HG02588 (cell line): Measurements from ENCODE around the gene HILPDA.
"Not testable (repeated sequence)": the region's sequence is repeated elsewhere in the genome, so short reads cannot be mapped to it uniquely, and the experiment has no call there.

Source experiments
- ATAC-seq: cut with Tn5 transposase; IDR thresholded peaks from one replicate; pipeline ENCODE4 v1.9.1; 2021; ENCODE audit warnings: mild to moderate bottlenecking, moderate library complexity; ENCODE audit not compliant: unreplicated experiment

Gene HILPDA

DNA sequence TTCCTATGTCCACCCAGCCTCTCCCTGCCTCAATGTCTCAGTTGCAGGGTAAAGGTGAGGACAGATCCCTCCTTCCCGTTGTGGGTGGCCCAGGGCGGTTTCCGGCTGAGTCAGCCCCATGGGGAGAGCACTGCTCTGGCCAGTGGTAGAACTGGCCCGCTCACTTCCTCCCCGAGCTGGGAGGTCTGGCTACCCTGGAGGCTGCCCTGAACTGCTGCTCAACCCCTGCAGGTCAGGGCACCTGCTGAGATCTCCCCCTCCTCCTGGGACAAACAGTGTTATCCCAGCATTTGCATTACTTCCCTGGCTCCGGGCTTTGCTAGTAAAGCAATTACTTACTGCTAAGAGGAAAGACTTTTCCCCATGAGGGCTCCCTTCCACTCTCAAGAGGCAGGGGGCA lies 24.5 kb upstream of the HILPDA start:
- ATAC-seq, result no peak

DNA sequence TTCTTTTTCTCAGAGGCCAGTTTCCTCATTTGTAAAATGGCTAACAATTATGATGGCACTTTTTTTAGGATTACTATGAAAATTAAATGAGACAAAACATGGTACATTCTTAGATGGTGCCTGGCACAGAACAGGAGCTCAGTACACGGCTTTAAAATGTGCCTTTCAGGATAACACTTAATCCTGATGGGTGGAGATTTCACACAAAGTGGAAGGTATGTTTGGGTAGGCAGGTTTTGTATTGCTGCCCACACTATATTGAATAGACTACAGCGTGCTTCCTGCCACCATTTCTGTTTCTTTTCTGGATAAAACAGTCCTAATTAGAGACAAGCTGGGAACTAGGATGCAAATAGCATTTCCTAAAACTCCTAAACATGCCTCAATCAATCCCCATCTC lies 23.9 kb upstream of the HILPDA start:
- no peak for ATAC-seq

GRCh38 chr7:128434413-128435326 lies 21.0 kb upstream of the HILPDA start:
- no peak for ATAC-seq

DNA sequence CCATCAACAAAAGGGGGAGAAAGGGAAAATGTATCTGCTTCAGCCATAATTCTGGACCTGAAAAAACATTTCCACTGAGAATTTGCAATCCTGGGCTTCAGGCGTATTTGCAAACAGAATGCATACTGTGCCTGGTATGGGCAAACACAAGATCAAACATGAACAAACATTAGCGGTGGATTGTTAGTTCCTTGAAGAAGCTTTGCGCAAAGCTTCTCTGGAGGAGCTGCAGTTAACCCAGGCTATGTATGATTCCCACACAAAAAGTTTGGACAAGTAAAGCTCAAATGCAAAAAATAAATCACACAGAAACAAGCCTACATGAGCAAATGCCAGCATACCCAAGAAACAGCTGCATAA lies 20.4 kb upstream of the HILPDA start:
- no peak for ATAC-seq

DNA sequence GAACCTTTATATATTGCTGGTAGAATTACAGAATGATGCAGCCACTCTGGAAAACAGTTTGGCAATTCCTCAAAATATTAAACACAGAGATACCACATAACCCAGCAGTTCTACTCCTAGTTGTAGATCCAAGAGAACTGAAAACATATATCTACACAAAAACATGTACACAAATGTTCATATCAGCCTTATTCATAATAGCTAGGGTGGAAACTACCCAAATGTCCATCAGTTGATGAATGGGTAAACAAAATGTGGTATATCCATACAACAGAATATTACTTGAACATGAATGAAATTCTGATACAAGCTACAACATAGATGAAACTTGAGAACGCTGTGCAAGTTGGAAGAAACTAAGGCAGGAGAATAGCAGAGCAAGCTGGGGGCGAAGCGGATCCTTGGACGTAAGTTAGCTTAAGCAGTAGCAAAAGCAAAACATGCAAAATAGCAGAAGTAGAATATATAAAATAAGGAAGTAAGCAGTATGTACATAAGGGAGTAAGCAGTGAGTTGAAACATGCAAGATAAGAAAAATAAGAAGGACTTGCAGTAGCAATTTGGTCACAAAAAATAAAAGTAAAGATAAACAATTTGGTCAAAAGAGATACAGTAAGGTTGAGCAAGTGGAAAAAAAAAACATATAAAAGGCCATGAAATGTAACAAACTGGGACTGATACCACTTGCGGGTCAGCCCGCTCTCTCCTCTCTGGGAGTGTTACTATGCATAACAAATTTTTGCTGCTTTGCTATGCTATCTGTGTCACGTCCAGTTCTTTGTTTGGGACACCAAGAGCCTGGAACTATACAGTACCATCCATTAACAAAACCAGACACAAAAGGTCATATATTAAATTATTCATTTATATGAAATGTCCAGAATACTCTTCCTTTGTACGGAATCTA lies 18.0 kb upstream of the HILPDA start:
- no peak for ATAC-seq

DNA sequence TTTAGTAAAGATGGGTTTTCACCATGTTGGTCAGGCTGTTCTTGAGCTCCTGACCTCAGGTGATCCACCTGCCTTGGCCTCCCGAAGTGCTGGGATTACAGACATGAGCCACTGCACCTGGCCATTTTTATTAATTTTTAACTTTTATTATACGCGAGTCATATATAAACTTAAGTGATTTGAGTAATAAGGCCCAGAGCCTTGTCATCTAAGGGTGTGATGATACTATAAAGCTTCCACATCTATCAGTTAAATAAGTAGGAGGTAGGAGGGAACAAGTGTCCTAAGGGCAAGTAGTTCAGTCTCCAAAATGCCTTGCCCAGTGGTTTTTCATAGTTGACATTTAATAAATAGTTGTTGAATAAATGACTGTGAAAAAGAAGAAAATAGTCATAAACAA lies 13.3 kb upstream of the HILPDA start:
- no peak for ATAC-seq

GRCh38 chr7:128443831-128444600 lies 11.7 kb upstream of the HILPDA start:
- ATAC-seq, result no peak

- no peak for ATAC-seq
Observed at GRCh38 chr7:128446306-128446705, 9.4 kb upstream of the HILPDA start.

GRCh38 chr7:128447941-128448564 lies 7.6 kb upstream of the HILPDA start:
- ATAC-seq, result no peak

DNA sequence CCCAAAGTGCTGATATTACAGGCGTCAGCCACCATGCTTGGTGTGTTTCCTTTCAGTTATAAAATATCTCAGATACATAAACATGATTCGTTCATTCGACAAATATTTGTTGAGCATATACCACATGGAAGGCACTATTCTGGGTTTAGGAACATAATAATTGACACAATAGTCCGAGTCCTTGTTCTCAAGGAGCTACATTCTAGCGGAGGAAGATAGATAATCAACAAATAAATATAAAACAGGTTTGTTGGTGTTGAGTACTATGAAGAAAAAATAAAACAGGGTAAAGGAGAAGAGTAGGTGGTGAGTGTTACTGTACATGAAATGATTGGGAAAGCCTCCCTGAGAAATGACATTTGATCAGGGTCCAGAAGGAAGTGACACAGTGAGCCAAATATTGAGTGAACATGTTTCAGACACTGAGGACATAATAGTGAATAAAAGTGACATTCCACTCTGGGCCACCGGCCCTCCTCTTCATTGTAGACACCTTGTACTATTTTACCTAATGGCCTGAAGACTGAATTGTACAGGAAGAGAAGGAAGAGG lies 6.9 kb upstream of the HILPDA start:
- no peak for ATAC-seq

DNA sequence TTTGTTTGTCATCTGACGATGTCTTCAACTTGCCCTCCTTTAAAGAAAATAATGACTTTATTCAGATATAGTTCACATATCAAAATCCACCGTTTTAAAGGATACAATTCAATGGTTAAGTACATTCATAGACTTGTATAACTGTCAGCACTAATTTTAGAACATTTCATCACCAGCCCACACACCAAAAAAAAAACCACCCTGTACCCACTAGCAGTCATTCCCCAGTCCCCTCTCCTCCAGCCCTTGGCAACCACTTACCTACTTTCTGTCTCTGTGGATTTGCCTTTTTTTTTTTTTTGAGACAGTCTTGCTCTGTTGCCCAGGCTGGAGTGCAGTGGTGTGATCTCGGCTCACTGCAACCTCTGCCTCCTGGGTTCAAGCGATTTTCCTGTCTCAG lies 5.3 kb upstream of the HILPDA start:
- no peak for ATAC-seq

DNA sequence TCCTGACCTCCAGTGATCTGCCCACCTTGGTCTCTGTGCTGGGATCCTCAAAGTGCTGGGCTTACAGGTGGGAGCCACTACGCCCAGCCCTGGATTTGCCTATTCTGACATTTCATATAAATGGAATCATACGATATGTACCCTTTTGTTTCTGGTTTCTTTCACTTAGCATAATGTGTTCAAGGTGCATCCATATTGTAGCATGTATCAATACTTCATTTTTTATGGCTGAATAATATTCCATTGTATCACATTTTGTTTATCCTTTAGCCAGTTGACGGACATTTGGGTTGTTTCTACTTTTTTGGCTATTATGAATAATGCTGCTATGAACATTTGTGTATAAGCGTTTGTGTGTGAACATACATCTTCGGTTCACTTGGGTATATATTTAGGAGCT lies 4.8 kb upstream of the HILPDA start:
- ATAC-seq, result no peak

DNA sequence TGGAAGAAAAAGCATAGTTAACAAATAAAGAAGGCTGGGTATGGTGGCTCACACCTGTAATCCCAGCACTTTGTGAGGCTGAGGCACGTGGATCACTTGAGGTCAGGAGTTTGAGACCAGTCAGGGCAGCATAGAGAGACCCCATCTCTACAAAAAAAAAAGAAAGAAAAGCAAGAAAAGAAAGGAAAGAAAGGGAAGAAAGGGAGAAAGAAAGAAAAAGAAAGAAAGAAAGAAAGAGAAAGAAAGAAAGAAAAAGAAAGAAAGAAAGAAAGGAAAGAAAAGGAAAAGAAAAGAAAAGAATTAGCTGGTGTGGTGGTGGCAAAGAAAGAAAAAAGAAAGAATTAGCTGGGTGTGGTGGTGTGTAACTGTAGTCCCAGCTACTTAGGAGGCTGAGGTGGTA lies 3.1 kb upstream of the HILPDA start:
- ATAC-seq, result no peak

DNA sequence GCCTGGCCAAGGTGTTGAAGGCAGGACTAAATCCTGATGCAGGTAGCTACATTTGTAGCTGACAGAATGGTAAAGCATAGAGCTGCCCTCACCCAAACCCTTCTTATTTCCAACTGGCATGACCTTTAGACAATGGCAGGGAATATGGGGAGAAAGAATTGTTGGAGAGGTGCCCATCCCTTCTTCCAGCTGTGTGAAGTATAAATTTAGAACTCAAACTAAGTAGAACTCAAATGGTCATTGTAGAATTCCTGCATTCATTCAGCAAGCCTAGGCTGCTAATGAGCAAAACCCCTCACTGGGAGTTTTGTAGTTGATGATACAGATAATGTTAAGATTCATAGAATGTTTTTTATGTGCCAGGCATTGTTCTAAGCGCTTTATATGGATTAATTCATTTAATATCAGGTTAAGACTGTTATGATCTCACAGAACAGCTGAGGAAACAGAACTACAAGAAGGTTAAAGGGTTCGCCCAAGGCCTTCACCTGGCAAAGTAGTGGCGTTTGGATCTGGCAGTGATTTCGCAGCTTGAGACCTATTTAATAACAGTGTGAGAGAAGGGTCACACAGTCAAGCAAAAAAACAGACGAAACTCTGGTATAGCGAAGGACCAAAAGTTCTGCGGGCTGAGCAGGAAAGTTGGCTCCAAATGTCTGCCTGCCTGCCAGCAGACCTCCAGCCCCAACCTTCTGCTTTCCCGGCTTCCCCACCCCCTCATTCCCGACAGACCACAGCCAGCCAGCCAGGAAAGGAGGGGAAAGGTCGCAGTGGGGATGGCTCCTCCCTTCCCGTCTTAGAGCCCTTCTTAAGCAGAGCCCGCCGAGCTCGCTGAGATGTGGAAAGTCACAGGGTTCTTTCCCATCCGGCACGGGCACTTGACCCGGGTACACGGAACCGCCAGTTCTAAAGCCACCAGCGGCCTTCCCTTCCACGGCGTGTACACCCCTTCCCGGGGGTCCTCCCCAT lies 1.6 kb upstream of the HILPDA start:
- ATAC-seq, result no peak

DNA sequence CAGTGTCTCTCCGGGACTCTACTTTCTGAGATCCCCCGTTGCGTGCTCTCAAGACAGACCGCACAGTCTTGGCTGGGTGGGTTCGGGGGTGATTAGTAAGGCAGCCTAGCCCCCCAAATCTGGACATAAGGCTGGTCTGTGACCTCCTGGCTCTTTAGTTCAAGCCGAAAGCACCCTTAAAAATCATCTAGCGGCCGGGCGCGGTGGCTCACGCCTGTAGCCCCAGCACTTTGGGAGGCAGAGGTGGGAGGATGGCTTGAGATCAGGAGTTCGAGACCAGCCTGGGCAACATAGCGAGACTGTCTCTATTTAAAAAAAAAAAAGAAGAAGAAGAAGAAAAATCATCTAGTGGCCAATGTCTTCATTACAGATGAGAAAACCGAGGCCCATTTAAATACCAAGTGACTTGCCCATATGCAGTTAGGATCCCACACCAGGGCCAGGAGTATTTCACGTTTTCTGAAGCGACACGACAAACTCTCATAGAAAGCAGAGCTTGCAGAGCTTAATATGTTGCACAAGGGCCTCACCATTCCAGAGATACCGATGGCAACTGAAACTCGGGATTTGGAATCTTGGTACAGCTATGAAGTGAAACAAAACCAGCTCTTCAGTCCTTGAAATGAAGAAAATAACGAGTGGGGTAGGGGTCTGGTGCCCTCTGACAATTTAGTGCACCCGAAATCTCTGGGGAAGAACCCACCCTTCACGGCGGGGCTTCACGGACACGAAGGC lies 703 bp upstream of the HILPDA start:
- ATAC-seq, result no peak

DNA sequence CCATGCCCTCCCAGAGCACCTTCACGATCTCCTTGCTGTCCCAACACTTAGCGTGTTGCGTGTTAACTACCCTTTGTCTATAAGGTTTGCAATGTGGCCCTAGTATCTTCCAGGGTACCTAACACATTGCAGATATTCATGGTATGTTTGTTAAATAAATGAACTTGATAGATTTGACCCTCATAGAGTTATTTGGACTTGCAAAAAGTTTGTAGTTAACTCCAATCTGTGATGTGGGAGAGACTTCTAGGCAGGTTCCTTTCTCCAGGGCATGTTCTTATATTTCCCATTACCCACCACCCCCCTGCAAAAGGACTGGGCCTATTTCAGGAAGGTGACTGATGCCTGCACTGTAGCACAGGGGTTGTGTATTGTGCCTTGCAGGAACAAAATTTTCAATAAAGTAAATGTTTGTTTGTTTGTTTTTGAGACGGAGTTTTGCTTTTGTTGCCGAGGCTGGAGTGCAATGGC lies 612 bp downstream of the HILPDA start:
- no peak for ATAC-seq

- ATAC-seq, result not testable (repeated sequence)
Observed at GRCh38 chr7:128457385-128457784, 1.7 kb downstream of the HILPDA start.

DNA sequence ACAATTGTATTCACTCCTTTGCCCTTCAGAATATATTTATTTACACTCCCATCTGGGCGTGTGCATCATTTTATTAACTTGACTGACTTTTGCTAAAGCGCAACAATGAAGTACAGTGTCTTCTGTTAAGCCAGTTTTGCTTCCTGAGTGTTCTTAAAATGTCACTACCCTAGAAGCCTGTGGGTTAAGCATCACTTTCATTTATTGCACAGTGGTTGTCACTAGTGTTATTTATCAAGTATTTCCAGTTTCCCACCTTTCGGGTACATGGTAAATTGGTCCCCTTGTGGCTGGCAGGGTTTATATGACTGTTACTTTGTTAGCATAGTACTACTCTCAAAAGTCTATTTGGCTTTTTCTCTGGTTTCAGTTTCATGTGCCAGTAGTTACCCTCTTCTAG lies 3.3 kb downstream of the HILPDA start:
- ATAC-seq, result peak; percentile 25
